SK-N-SH (cell line): ENCODE results near the gene SWAP70.

ENCODE experiments used
- EP300 ChIP-seq, 2 experiments: IDR thresholded peaks; 2 replicates each; pipeline versions ENCODE4 v1.4.0 to v1.6.1; 2012; ENCODE audit warnings: borderline replicate concordance in 1 of 2, low read depth in 1 of 2, low read length in 1 of 2
- EZH2phosphoT487 ChIP-seq: fragments of 200-600 bp; sonication (generic); IDR thresholded peaks from 2 replicates; pipeline ENCODE4 v1.6.1; 2017; ENCODE audit warnings: low read depth, mixed run types, mild to moderate bottlenecking, antibody characterized with exemption, moderate library complexity, borderline replicate concordance
- GABPA ChIP-seq: IDR thresholded peaks from 2 replicates; pipeline ENCODE4 v1.4.0; 2012; ENCODE audit warnings: low read depth, mild to moderate bottlenecking
- GATA2 ChIP-seq: sonication (generic); formaldehyde crosslinking; IDR thresholded peaks from 2 replicates; pipeline ENCODE4 v1.5.0; 2020; ENCODE audit warnings: mild to moderate bottlenecking, missing genetic modification reagents
- MEF2A ChIP-seq: IDR thresholded peaks from 2 replicates; pipeline ENCODE4 v1.4.0; 2012; ENCODE audit warnings: low read depth, borderline replicate concordance
- RAD21 ChIP-seq: IDR thresholded peaks from 2 replicates; pipeline ENCODE4 v1.6.1; 2012; ENCODE audit warnings: mild to moderate bottlenecking, low read length
- SMC3 ChIP-seq: IDR thresholded peaks from 2 replicates; pipeline ENCODE4 v1.6.1; 2012; ENCODE audit warnings: low read depth, low read length, improper control_type of control experiment
- YY1 ChIP-seq: IDR thresholded peaks from 2 replicates; pipeline ENCODE4 v1.4.0; 2012; ENCODE audit warnings: low read depth, mild to moderate bottlenecking
- TF ChIP-seq, protein P1 (sequence below): fragments of 200-600 bp; sonication (generic); IDR thresholded peaks from 2 replicates; pipeline ENCODE4 v1.6.1; 2017; ENCODE audit warnings: antibody characterized with exemption, mild to moderate bottlenecking, moderate library complexity
- TF ChIP-seq, protein P2 (sequence below): IDR thresholded peaks from 2 replicates; pipeline ENCODE4 v1.6.1; 2012; ENCODE audit warnings: mild to moderate bottlenecking, low read depth, low read length, moderate library complexity

DNA sequence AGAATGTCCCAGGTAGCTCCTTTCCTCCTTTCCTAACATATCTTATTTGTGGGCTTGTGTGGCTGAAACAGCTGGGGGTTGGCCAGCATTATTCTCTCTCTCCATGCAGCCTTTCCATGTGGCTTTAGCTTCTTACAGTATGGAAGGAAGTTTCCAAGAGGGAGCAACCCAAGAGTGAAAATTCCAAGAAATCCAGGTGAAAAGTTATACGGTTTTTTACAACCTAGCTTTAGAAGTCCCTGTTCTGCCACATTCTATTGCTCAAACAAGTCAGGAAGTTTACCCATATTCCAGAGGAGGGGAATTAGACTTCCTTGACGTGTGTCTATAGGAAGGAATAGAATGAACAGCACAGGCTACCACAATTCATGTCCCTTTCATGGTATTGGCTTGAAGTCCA is 10.0 kb upstream of the SWAP70 start:
- TF ChIP-seq RAD21 (no peak), GABPA (no peak), YY1 (no peak), GATA2 (no peak), EZH2phosphoT487 (no peak), MEF2A (no peak), SMC3 (no peak), EP300 (IDR thresholded peaks at IDR 0.05; ENCODE audit: borderline replicate concordance in 1 of 2, low read depth in 1 of 2, low read length in 1 of 2) (no peak)
- TF ChIP-seq, protein P1, sequence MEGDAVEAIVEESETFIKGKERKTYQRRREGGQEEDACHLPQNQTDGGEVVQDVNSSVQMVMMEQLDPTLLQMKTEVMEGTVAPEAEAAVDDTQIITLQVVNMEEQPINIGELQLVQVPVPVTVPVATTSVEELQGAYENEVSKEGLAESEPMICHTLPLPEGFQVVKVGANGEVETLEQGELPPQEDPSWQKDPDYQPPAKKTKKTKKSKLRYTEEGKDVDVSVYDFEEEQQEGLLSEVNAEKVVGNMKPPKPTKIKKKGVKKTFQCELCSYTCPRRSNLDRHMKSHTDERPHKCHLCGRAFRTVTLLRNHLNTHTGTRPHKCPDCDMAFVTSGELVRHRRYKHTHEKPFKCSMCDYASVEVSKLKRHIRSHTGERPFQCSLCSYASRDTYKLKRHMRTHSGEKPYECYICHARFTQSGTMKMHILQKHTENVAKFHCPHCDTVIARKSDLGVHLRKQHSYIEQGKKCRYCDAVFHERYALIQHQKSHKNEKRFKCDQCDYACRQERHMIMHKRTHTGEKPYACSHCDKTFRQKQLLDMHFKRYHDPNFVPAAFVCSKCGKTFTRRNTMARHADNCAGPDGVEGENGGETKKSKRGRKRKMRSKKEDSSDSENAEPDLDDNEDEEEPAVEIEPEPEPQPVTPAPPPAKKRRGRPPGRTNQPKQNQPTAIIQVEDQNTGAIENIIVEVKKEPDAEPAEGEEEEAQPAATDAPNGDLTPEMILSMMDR, result no peak
- TF ChIP-seq, protein P2, sequence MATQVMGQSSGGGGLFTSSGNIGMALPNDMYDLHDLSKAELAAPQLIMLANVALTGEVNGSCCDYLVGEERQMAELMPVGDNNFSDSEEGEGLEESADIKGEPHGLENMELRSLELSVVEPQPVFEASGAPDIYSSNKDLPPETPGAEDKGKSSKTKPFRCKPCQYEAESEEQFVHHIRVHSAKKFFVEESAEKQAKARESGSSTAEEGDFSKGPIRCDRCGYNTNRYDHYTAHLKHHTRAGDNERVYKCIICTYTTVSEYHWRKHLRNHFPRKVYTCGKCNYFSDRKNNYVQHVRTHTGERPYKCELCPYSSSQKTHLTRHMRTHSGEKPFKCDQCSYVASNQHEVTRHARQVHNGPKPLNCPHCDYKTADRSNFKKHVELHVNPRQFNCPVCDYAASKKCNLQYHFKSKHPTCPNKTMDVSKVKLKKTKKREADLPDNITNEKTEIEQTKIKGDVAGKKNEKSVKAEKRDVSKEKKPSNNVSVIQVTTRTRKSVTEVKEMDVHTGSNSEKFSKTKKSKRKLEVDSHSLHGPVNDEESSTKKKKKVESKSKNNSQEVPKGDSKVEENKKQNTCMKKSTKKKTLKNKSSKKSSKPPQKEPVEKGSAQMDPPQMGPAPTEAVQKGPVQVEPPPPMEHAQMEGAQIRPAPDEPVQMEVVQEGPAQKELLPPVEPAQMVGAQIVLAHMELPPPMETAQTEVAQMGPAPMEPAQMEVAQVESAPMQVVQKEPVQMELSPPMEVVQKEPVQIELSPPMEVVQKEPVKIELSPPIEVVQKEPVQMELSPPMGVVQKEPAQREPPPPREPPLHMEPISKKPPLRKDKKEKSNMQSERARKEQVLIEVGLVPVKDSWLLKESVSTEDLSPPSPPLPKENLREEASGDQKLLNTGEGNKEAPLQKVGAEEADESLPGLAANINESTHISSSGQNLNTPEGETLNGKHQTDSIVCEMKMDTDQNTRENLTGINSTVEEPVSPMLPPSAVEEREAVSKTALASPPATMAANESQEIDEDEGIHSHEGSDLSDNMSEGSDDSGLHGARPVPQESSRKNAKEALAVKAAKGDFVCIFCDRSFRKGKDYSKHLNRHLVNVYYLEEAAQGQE, result no peak
